KMS-11 (cell line): Measurements from ENCODE around the gene PAK5.

Source experiments
- H2AFZ ChIP-seq: fragments of 200-600 bp; sonication (generic); 2 replicates; pipeline ENCODE4 v1.6.1; 2016; ENCODE audit warnings: antibody characterized with exemption, mixed run types, low read depth
- H3K27ac ChIP-seq: fragments of 200-600 bp; sonication (generic); 2 replicates; pipeline ENCODE4 v1.6.1; 2016; ENCODE audit warnings: mild to moderate bottlenecking, mixed run types
- H3K27me3 ChIP-seq: fragments of 200-600 bp; sonication (generic); 2 replicates; pipeline ENCODE4 v1.6.1; 2017; ENCODE audit warnings: mild to moderate bottlenecking, low read depth, mixed run types, moderate library complexity; ENCODE audit not compliant: insufficient read depth
- H3K36me3 ChIP-seq: fragments of 200-600 bp; sonication (generic); 2 replicates; pipeline ENCODE4 v1.6.1; 2017; ENCODE audit warnings: mild to moderate bottlenecking, mixed run types; ENCODE audit not compliant: insufficient read depth
- H3K4me1 ChIP-seq: fragments of 200-600 bp; sonication (generic); 2 replicates; pipeline ENCODE4 v1.6.1; 2016; ENCODE audit warnings: mild to moderate bottlenecking, low read depth, mixed run types; ENCODE audit not compliant: poor library complexity, severe bottlenecking
- H3K4me2 ChIP-seq: fragments of 200-600 bp; sonication (generic); 2 replicates; pipeline ENCODE4 v1.7.0; 2016; ENCODE audit warnings: mild to moderate bottlenecking, mixed run types
- H3K4me3 ChIP-seq: fragments of 200-600 bp; sonication (generic); IDR thresholded peaks from 2 replicates; pipeline ENCODE4 v1.6.1; 2017; ENCODE audit warnings: low read depth, low read length, mixed read lengths; ENCODE audit not compliant: insufficient read depth
- H3K79me2 ChIP-seq: fragments of 200-600 bp; sonication (generic); 2 replicates; pipeline ENCODE4 v1.6.1; 2016; ENCODE audit warnings: low read depth, mixed run types; ENCODE audit not compliant: insufficient read depth
- H3K9ac ChIP-seq: fragments of 200-600 bp; sonication (generic); 2 replicates; pipeline ENCODE4 v1.6.1; 2016; ENCODE audit warnings: mild to moderate bottlenecking, mixed run types
- H4K20me1 ChIP-seq: fragments of 200-600 bp; sonication (generic); 2 replicates; pipeline ENCODE4 v1.6.1; 2016; ENCODE audit warnings: mild to moderate bottlenecking, mixed run types; ENCODE audit not compliant: insufficient read depth
- TF ChIP-seq, protein P1 (sequence below): fragments of 200-600 bp; sonication (generic); conservative IDR thresholded peaks from 2 replicates; pipeline ENCODE4 v1.6.1; 2017; ENCODE audit warnings: low read depth, mild to moderate bottlenecking, antibody characterized with exemption, low read length, moderate library complexity, mixed read lengths

The PAK5 gene

DNA sequence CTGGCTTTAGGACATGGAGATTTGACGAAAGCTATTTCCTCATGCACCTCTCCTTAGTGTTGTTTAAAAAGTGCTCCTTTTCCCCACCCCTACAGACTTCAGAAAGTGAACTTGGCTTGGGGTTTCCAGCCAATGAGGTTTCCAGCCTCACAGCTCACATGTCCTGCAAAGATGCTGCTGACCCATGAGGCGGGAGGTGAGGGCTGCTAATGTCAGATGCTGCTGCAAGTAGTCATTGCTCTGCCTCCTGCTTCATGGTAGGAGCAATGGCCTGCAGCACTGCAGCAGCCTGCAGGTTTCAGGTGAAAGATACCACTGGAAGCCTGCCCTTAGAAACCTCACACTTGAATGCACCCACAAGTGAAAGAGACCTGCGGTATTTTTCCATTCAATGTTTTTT is 211.7 kb downstream of the PAK5 start:
- H3K27me3 ChIP-seq: no peaks in the 10 kb centered on the region
- H3K9ac ChIP-seq: no peak overlapping the region
- H3K27ac ChIP-seq: no peak overlapping the region
- no peaks in the 10 kb centered on the region for H4K20me1 ChIP-seq
- TF ChIP-seq, protein P1, sequence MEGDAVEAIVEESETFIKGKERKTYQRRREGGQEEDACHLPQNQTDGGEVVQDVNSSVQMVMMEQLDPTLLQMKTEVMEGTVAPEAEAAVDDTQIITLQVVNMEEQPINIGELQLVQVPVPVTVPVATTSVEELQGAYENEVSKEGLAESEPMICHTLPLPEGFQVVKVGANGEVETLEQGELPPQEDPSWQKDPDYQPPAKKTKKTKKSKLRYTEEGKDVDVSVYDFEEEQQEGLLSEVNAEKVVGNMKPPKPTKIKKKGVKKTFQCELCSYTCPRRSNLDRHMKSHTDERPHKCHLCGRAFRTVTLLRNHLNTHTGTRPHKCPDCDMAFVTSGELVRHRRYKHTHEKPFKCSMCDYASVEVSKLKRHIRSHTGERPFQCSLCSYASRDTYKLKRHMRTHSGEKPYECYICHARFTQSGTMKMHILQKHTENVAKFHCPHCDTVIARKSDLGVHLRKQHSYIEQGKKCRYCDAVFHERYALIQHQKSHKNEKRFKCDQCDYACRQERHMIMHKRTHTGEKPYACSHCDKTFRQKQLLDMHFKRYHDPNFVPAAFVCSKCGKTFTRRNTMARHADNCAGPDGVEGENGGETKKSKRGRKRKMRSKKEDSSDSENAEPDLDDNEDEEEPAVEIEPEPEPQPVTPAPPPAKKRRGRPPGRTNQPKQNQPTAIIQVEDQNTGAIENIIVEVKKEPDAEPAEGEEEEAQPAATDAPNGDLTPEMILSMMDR: no peak
- no peaks in the 10 kb centered on the region for H3K79me2 ChIP-seq
- no peak overlapping the region for H3K4me3 ChIP-seq
- H3K4me1 ChIP-seq: peaks cover 16% of the 10 kb centered on the region
- H3K4me2 ChIP-seq: no peak overlapping the region
- no peak overlapping the region for H2AFZ ChIP-seq
- no peaks in the 10 kb centered on the region for H3K36me3 ChIP-seq

DNA sequence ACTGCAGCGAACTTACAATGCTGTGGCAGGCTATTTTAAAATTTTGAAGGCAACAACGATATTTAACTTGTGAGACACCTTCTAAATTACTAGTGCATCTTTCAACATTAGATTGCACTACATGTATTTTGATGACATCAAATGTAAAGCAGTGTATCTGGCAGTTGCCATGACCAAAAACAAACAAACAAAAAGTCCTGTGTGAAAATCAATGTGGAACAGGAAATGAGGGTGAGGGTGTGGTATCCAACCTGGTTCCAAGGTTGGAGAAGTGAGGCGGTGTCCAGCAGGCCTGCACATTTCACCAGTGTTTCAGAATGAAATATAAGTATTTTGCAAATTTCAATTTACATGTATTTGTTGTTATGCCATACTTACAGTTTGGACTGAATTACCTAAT is 212.5 kb downstream of the PAK5 start:
- Histone ChIP-seq H4K20me1 (no peaks in the 10 kb centered on the region), H3K27ac (no peak overlapping the region), H3K4me3 (no peak overlapping the region), H3K36me3 (no peaks in the 10 kb centered on the region), H3K4me2 (no peak overlapping the region), H3K9ac (no peak overlapping the region), H3K27me3 (no peaks in the 10 kb centered on the region), H3K79me2 (no peaks in the 10 kb centered on the region), H2AFZ (no peak overlapping the region), H3K4me1 (peaks cover 16% of the 10 kb centered on the region)
- TF ChIP-seq, protein P1: no peak

DNA sequence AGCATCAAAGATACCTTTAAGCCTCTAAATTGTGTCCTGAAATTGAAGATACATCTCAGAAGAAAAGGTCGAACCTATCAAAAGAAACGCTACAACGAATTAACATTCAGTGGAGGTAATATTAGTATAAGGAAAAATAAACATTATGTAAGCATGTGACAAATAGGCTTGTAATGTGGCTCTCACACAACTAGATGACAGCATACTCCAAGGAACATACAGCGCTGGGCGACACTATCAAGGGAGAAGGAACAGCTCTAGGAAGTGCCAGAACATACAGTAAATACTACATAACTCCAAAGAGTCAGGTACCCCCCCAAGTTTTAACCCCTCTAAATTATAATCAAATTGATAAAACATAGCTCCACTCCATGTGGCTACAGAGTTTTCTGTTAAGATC is 220.9 kb downstream of the PAK5 start:
- Histone ChIP-seq H3K27ac (no peak overlapping the region), H3K9ac (no peak overlapping the region), H3K4me1 (peaks cover 25% of the 10 kb centered on the region), H4K20me1 (no peaks in the 10 kb centered on the region), H3K4me3 (no peak overlapping the region), H3K4me2 (no peak overlapping the region), H2AFZ (peak overlapping the region; percentile 34; the same call in 1 of the 2 replicates), H3K36me3 (no peaks in the 10 kb centered on the region), H3K27me3 (no peaks in the 10 kb centered on the region), H3K79me2 (no peaks in the 10 kb centered on the region)
- TF ChIP-seq, protein P1: peak; percentile 57; the same call in 1 of the 2 replicates

DNA sequence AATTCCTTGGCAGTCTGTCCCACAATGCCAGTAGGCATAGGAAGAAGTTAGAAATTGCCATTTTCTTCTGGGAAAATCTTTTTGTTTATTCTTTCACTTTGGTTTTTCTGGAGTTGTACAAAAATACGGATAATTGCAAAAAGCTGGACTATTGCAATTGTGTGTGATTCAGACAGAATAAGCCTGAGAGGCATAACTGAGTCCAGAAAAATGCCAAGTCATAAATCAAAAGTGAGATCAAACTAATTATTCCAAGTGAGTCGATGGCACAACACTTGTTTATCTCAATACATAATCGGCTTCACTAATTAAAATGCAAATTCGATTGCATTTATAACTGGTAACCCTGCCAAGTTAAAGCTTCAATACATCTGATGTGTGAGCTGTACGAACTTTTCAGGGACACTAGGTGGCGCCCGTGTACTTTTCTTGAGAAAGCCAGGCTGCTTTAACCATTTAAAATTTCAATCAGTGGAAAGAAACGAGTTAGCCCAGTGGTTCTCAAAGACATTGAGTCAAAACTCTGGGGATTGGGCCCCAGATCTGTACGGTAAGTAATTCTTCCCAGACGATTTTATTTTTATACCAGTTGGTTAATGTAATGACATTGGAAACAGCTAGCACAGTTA is 221.9 kb downstream of the PAK5 start:
- Histone ChIP-seq H3K4me2 (peak overlapping the region; percentile 53), H3K4me3 (no peak overlapping the region), H3K4me1 (peaks cover 25% of the 10 kb centered on the region), H3K27me3 (no peaks in the 10 kb centered on the region), H3K79me2 (no peaks in the 10 kb centered on the region), H4K20me1 (no peaks in the 10 kb centered on the region), H3K27ac (no peak overlapping the region; the same call in 1 of the 2 replicates), H3K9ac (no peak overlapping the region), H2AFZ (no peak overlapping the region), H3K36me3 (no peaks in the 10 kb centered on the region)
- TF ChIP-seq, protein P1: peak; percentile 80
